Measurements from ENCODE around the gene KCNN4. TPM values are rescaled to one million over a fixed set of nuclear protein-coding genes. Genes with fewer than 3 reads are reported as not detected.
A peak's percentile ranks its signal among the peaks of the same experiment; 100 is the strongest.

Gene KCNN4
- total and polyA plus RNA-seq, 2 of the 13 experiments (the other 11 are each of a cell fraction or from before 2014, with no cell fraction given): 0.13 to 0.25 TPM

GRCh38 chr19:43774103-43774939, 6.5 kb downstream of the KCNN4 start (continued):
- TF ChIP-seq HNF1A (IDR thresholded peaks at IDR 0.05; ENCODE audit: low read depth): no peak
- TF ChIP-seq HNF1A (CRISPR knock-in tag; IDR thresholded peaks at IDR 0.05; ENCODE audit: borderline replicate concordance): 0 out of 2 replicates have a peak, but pooled peaks have one; percentile 27
- no peak for TF ChIP-seq CHD2 (IDR thresholded peaks at IDR 0.05; ENCODE audit: low read depth, low read length)
- TF ChIP-seq ZNF883 (CRISPR knock-in tag; IDR thresholded peaks at IDR 0.05; ENCODE audit: not compliant biosample characterization): no peak
- TF ChIP-seq, protein P1, sequence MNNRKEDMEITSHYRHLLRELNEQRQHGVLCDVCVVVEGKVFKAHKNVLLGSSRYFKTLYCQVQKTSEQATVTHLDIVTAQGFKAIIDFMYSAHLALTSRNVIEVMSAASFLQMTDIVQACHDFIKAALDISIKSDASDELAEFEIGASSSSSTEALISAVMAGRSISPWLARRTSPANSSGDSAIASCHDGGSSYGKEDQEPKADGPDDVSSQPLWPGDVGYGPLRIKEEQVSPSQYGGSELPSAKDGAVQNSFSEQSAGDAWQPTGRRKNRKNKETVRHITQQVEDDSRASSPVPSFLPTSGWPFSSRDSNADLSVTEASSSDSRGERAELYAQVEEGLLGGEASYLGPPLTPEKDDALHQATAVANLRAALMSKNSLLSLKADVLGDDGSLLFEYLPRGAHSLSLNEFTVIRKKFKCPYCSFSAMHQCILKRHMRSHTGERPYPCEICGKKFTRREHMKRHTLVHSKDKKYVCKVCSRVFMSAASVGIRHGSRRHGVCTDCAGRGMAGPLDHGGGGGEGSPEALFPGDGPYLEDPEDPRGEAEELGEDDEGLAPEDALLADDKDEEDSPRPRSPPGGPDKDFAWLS (CRISPR knock-in tag; IDR thresholded peaks at IDR 0.05; ENCODE audit: borderline replicate concordance): 0 out of 2 replicates have a peak, but pooled peaks have one; percentile 44
- no peak for TF ChIP-seq ISX (CRISPR knock-in tag; conservative IDR thresholded peaks at IDR 0.05)
- no peak for TF ChIP-seq NFYC (CRISPR knock-in tag; IDR thresholded peaks at IDR 0.05)
- no peak for TF ChIP-seq TMF1 (CRISPR knock-in tag; IDR thresholded peaks at IDR 0.05; ENCODE audit: low read depth)
- TF ChIP-seq RXRB (CRISPR knock-in tag; IDR thresholded peaks at IDR 0.05; ENCODE audit: borderline replicate concordance): peak; percentile 83
- peak; percentile 81 for TF ChIP-seq ZNF687 (CRISPR knock-in tag; IDR thresholded peaks at IDR 0.05)
- TF ChIP-seq, protein P2, sequence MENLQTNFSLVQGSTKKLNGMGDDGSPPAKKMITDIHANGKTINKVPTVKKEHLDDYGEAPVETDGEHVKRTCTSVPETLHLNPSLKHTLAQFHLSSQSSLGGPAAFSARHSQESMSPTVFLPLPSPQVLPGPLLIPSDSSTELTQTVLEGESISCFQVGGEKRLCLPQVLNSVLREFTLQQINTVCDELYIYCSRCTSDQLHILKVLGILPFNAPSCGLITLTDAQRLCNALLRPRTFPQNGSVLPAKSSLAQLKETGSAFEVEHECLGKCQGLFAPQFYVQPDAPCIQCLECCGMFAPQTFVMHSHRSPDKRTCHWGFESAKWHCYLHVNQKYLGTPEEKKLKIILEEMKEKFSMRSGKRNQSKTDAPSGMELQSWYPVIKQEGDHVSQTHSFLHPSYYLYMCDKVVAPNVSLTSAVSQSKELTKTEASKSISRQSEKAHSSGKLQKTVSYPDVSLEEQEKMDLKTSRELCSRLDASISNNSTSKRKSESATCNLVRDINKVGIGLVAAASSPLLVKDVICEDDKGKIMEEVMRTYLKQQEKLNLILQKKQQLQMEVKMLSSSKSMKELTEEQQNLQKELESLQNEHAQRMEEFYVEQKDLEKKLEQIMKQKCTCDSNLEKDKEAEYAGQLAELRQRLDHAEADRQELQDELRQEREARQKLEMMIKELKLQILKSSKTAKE (CRISPR knock-in tag; IDR thresholded peaks at IDR 0.05; ENCODE audit: borderline replicate concordance): no peak
- no peak for TF ChIP-seq PRMT3 (CRISPR knock-in tag; IDR thresholded peaks at IDR 0.05; ENCODE audit: borderline replicate concordance, low read depth)
- no peak for TF ChIP-seq ZMYM4 (CRISPR knock-in tag; IDR thresholded peaks at IDR 0.05)
- TF ChIP-seq NBN (conservative IDR thresholded peaks at IDR 0.05): no peak
- TF ChIP-seq NR1H2 (CRISPR knock-in tag; IDR thresholded peaks at IDR 0.05; ENCODE audit: borderline replicate concordance, low read depth): no peak
